SK-N-MC (cell line): ENCODE data around the gene B3GALNT2.

ENCODE experiments used
- DNase-seq: peaks from one replicate; pipeline ENCODE4 v3.0.0-alpha.2; 2011; ENCODE audit warnings: low read depth, low spot score
- H3K27ac ChIP-seq: fragments of 200-600 bp; sonication (generic); 2 replicates; pipeline ENCODE4 v1.5.1; 2016; ENCODE audit warnings: mixed run types
- H3K36me3 ChIP-seq: fragments of 200-600 bp; sonication (generic); 2 replicates; pipeline ENCODE4 v1.6.1; 2017; ENCODE audit warnings: antibody characterized with exemption, low read length, mixed read lengths; ENCODE audit not compliant: insufficient read depth
- H3K4me3 ChIP-seq: fragments of 200-600 bp; sonication (generic); 2 replicates; pipeline ENCODE4 v1.5.1; 2016
- H3K9ac ChIP-seq: fragments of 200-600 bp; sonication (generic); 2 replicates; pipeline ENCODE4 v1.8.0; 2017; ENCODE audit warnings: mixed run types, mixed read lengths; ENCODE audit not compliant: insufficient read length
- H3K9me3 ChIP-seq: fragments of 200-600 bp; sonication (generic); 2 replicates; pipeline ENCODE4 v1.6.1; 2017; ENCODE audit warnings: low read depth, mild to moderate bottlenecking, antibody characterized with exemption, low read length, moderate library complexity, mixed read lengths
- EZH2 ChIP-seq: fragments of 200-600 bp; sonication (generic); IDR thresholded peaks from one replicate; pipeline ENCODE4 v1.6.1; 2017; ENCODE audit warnings: antibody characterized with exemption
- FOXP2 ChIP-seq: optimal IDR thresholded peaks from 2 replicates; pipeline ENCODE3; 2011; ENCODE audit warnings: mild to moderate bottlenecking, moderate library complexity; ENCODE audit not compliant: insufficient read depth; ENCODE audit errors: extremely low read length, control extremely low read depth
- POLR2AphosphoS5 ChIP-seq: IDR thresholded peaks from 2 replicates; pipeline ENCODE4 v1.6.1; 2012; ENCODE audit warnings: mild to moderate bottlenecking, low read depth, low read length, borderline replicate concordance

Gene B3GALNT2

GRCh38 chr1:235532360-235532759 is 28.1 kb upstream of the B3GALNT2 start:
- Histone ChIP-seq H3K4me3 (no peak overlapping the region), H3K9ac (no peak overlapping the region), H3K36me3 (no peaks in the 10 kb centered on the region), H3K9me3 (no peaks in the 10 kb centered on the region), H3K27ac (no peak overlapping the region)
- DNase-seq: no peak
- TF ChIP-seq FOXP2 (no peak), EZH2 (no peak), POLR2AphosphoS5 (no peak)

DNA sequence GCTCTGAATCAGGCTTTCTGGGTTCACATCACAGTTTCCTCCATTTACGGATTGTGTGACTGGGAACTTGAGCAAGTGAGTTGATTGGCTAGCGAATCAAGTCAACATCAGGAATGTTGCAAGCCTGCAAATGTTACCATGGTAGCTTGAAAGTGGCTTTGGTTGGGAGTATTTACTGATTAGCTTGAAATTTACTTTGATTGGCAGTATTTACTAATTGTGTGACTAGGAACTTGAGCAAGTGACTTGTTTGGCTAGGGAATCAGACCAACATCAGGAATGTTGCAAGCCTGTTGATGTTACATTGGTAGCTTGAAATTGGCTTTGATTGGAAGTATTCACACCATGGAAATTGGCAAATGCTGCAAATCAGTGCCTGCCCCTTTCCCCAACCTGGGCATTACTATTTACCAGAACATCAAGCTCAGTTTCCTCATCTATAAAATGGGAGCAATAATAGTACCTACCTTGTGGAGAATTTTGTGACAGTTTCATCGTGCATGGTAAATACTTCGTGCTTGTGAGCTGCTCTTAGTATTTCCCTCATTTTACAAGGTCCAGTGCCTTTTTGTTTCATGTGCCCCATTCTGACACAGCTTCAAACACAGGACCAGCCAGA is 23.1 kb upstream of the B3GALNT2 start:
- H3K4me3 ChIP-seq: no peak overlapping the region
- H3K36me3 ChIP-seq: no peaks in the 10 kb centered on the region
- H3K9ac ChIP-seq: no peak overlapping the region
- H3K27ac ChIP-seq: no peak overlapping the region
- H3K9me3 ChIP-seq: no peaks in the 10 kb centered on the region
- DNase-seq: no peak
- TF ChIP-seq EZH2 (no peak), POLR2AphosphoS5 (no peak), FOXP2 (no peak)

DNA sequence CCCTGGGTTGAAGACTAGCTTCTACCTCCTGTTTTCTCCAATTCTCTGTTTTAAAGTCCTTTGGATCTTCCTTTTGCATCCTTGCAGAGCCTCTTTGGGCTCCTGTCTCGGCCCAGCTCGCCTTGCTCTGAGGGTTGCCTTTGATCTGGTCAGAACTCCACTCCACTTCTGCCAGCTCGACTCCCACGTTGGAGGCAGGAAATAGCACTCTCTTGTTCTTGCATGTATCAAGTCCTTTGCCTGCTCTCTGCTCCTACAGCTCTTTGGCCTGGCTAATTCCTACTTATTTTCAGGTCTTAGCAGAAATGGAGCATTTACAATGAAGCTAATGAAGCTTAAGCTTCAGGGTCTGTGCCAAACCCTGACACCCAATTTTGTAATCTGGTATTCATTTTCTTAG is 21.1 kb upstream of the B3GALNT2 start:
- no peak overlapping the region for H3K9ac ChIP-seq
- no peaks in the 10 kb centered on the region for H3K9me3 ChIP-seq
- no peaks in the 10 kb centered on the region for H3K36me3 ChIP-seq
- H3K27ac ChIP-seq: no peak overlapping the region
- no peak for DNase-seq
- H3K4me3 ChIP-seq: no peak overlapping the region
- no peak for TF ChIP-seq FOXP2
- no peak for TF ChIP-seq EZH2
- TF ChIP-seq POLR2AphosphoS5: no peak

GRCh38 chr1:235516862-235517446 is 12.7 kb upstream of the B3GALNT2 start:
- H3K9me3 ChIP-seq: no peaks in the 10 kb centered on the region
- H3K4me3 ChIP-seq: no peak overlapping the region
- no peak overlapping the region for H3K9ac ChIP-seq
- no peak overlapping the region for H3K27ac ChIP-seq
- no peaks in the 10 kb centered on the region for H3K36me3 ChIP-seq
- TF ChIP-seq POLR2AphosphoS5 (no peak), FOXP2 (no peak), EZH2 (no peak)
- no peak for DNase-seq

DNA sequence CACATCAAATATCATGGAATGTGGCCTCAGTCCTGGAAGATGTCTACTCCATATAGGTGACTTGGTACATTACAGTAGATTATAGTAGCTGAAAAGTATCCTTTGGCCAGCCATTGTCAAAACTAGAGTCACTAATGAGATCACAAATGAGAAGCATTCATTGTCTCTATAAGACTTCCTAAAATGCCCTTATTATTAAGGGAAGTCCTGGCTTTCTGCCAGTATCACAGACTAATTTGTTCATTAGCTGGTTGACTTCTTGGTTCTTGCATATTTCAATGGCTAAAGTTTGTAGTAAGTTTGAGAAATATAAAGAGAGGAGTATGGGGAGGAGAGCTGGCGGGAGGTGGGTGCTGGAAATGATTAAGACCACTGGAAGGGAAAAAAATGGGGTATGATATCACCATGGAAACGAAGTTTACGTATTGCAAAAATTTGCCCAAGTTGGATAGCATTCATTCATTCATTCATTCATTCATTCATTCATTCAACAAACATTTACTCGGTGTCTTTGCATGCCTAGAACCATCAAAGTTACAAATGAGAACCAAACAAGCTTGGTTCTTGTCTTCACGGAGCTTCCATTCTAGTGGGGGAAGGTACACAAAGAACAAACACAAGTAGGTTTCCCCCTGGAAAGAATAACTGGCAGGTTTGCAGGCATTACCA is 11.7 kb upstream of the B3GALNT2 start:
- Histone ChIP-seq H3K9ac (no peak overlapping the region), H3K9me3 (no peaks in the 10 kb centered on the region), H3K27ac (no peak overlapping the region), H3K36me3 (no peaks in the 10 kb centered on the region), H3K4me3 (no peak overlapping the region)
- TF ChIP-seq POLR2AphosphoS5 (no peak), FOXP2 (no peak), EZH2 (no peak)
- DNase-seq: no peak

DNA sequence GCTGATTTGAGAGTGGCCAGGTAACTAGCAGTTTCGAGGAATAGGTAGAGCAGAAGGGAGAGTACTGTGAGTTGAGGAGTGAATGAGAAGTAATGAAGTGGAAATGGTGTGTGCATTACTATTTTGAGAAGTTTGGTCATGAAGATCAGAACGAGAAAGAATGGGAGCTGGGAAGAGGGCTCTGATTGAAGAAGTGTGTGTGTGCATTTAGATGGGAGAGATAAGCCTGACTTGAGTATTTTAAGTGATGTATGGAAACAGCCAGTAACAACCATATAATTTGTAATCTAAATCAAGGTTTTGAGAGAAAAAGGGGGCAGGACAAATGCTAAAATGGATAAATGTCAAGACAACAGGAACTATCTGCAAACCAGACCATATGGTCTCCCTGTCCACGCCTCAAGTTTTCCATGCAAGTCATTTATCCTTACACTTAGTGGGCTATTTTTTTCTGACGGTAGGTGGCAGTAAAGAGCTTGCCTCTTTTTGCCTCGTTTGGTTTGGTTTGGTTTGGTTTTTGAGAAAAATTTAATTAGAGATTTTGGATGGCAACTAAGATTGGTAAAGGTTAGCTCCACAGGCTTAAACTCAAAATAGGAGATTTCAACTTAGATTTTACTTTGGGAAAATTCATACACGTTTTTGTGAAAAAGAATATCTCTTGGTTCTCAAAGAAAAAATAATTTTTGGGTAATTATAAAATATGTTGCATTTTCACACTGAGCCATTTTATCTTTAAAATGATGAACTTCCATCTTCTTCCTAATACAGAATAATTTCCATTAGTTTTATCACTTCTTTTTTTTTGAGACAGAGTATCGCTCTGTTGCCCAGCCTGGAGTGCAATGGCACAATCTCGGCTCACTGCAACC is 9.5 kb upstream of the B3GALNT2 start:
- no peak for TF ChIP-seq FOXP2
- TF ChIP-seq EZH2: no peak
- no peak for TF ChIP-seq POLR2AphosphoS5
- Histone ChIP-seq H3K9ac (no peak overlapping the region), H3K9me3 (no peaks in the 10 kb centered on the region), H3K4me3 (no peak overlapping the region), H3K36me3 (no peaks in the 10 kb centered on the region), H3K27ac (no peak overlapping the region)
- peak; percentile 35 for DNase-seq

DNA sequence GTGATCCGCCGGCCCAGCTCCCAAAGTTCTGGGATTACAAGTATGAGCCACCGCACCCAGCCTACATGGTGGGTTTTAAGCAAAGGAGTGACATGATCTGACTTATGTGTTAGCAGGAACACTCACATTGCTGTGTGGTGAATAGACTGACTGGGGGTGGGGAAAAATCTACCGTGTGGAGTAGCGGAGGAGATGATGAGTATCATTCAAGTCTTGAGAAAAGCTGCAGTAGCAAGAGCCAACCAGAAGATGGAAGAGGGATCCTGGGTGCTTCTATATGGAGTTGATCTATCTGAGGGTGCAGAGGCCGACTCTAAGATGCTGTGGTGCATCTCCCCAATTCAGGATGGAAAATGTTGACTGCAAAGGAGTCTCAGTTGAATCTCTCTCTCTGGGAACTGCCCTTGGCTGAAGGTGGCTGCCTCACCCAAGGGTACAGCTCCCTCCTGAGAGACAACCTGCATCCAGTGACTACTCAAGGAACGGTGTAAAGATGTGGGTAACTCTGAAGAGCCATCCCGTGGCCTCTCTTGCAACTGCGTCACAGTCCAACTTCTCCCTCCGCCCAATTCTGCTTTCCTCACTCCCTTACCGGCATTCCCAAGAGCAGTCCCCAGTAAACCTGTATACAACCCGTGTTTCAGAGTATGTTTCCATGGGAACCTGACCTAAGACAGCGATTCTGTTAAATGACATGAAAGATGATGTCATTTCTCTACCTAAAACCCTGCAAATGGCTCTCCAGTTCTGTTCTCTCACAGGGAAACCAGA is 7.4 kb upstream of the B3GALNT2 start:
- no peak overlapping the region for H3K27ac ChIP-seq
- no peak for DNase-seq
- no peaks in the 10 kb centered on the region for H3K9me3 ChIP-seq
- H3K9ac ChIP-seq: no peak overlapping the region
- TF ChIP-seq FOXP2: no peak
- TF ChIP-seq EZH2: no peak
- no peak overlapping the region for H3K4me3 ChIP-seq
- H3K36me3 ChIP-seq: no peaks in the 10 kb centered on the region
